Loucy (cell line): ENCODE data around the gene SYT8.

Experiments used
- EZH2phosphoT487 ChIP-seq: fragments of 200-600 bp; IDR thresholded peaks from 2 replicates; pipeline ENCODE4 v1.6.1; 2018; ENCODE audit warnings: antibody characterized with exemption, mild to moderate bottlenecking, moderate library complexity, borderline replicate concordance
- TF ChIP-seq, protein P1 (sequence below): fragments of 200-600 bp; sonication (generic); conservative IDR thresholded peaks from 2 replicates; pipeline ENCODE4 v1.5.1; 2014; ENCODE audit warnings: mild to moderate bottlenecking, antibody characterized with exemption, low read length

DNA sequence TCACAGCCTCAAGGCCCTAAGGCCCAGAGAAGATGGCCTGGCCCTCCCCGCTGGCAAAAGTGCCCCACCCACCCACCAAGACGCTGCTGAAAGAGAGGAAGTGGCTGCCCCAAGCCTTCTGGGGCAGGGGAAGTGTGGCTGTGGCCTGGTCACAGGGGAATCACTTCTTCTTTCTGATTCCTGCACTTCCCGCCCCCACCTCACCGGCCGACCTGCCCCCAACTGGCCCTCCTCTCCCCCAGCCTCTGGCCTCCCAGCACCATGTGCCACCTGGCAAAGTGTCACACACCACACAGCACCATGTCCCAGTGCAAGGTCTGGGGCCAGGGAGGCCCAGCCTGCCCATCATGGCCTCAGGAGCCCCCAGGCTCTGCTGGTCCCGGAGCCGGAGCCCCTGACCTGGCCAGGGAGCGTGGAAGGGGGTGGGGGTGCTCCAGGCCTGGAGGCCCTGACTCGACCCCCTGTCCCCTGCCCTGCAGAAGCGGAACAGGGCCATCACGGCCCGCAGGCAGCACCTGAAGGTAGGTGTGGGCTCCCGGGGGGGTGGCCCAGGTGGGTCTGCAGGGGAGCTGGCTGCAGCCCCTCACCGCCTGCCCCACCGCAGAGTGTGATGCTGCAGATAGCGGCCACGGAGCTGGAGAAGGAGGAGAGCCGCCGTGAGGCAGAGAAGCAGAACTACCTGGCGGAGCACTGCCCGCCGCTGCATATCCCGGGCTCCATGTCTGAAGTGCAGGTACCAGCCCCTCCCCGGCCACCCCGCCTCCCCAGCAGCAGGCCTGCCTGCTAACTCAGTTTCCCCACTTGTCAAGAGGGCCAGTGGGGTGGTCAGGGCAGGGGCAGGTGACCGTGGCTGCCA, 5.4 kb downstream of the SYT8 start:
- TF ChIP-seq, protein P1, sequence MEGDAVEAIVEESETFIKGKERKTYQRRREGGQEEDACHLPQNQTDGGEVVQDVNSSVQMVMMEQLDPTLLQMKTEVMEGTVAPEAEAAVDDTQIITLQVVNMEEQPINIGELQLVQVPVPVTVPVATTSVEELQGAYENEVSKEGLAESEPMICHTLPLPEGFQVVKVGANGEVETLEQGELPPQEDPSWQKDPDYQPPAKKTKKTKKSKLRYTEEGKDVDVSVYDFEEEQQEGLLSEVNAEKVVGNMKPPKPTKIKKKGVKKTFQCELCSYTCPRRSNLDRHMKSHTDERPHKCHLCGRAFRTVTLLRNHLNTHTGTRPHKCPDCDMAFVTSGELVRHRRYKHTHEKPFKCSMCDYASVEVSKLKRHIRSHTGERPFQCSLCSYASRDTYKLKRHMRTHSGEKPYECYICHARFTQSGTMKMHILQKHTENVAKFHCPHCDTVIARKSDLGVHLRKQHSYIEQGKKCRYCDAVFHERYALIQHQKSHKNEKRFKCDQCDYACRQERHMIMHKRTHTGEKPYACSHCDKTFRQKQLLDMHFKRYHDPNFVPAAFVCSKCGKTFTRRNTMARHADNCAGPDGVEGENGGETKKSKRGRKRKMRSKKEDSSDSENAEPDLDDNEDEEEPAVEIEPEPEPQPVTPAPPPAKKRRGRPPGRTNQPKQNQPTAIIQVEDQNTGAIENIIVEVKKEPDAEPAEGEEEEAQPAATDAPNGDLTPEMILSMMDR: no peak
- TF ChIP-seq EZH2phosphoT487: no peak
